NCI-H526 treated with DMSO at 0.1 percent for 48 hours (cell line): ENCODE results near the gene AAR2.

ENCODE experiments used
- DNase-seq: peaks from one replicate; lab custom pipeline; 2025; lab: John Stamatoyannopoulos, UW

AAR2 gene

DNA sequence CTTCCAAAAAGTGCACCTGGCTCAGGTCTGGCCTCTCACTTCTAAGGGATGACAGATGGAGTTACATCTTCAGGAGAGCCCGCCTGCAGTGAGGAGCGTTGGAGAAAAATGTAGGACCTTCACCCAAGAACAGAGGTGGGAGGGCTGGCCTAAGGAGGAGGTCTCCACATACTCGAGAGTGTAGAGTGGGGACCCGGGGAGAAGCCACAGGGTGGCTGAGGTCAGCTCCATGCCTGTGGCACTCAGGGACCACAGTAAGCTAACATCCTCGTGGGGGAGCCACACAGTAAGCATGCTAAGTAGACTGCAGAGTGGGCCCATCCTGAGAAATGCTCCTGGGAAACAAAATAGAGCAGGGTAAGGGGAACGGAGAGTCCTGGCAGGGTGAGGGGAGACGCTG, 24.0 kb downstream of the AAR2 start:
- no peak for DNase-seq

DNA sequence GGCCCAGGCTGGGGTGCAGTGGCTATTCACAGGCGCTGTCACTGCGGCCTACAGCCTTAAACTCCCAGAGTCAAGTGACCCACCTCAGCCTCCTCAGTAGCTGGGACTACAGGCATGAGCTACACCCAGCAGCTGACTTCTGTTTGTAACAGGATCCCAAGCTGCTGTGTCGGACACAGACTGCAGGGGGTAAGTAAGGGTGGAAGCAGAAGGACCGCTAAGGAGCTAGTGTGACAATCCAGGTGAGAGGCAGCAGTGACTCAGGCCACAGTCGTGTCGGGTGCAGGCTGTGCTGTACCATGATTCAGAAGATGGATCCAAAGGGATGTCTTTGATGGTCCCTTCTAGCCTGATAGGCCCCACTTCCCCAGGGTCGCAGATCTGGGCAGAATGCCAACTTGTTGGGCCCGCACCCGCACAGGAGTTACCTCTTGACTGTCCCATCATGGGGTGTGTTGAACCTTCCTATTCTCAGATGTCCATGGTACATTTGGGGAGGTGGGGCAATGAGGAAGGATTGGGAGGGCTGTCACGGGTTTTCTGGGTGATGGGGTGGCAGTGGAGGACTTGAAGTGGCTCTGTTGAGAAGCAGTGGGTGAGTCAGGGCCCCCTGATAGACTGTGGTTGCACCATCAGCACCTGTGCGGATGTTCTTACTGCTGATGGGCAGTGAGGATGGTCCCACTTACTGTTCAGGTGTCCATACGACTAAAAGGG, 25.3 kb downstream of the AAR2 start:
- no peak for DNase-seq

- no peak for DNase-seq
Observed at GRCh38 chr20:36262440-36262839, 26.2 kb downstream of the AAR2 start.

DNA sequence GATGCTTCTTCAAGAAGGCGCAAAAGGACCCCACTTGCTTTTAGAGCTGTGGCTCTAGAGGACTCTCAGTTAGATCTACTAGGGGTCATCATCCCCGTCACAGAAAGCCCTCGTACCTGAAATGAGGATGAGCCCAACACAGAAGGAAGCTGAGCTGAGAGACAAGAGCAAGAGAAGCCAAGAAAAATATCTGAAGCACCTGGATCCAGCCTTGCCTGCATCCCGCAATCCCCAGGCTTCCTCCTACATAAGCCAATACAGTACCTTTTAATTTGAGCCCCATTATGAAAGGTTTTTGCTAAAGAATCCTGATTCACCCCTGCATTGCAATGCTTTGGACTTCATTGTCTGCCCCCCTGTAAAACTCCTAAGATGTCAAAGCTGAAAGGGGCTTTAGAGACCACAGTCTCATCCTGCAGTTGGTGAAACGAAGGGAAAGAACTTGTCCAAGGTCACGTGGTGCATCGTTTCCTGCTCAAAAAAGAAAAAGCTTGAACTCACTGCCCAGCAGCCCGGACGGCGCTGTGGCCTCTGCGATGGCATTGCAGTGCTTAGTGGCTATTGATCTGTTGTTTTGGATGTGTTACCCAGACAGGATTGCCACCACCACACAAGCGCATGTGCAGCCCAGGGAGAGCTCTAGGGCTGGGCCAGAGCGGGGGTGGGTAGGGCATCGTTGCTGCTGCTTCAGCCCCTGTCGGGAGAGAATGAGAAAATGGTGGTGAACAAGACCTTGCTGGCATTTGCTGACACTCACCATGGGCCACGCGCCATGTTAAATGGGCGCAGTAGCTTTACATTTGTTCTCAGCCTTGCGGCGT, 28.4 kb downstream of the AAR2 start:
- no peak for DNase-seq

GRCh38 chr20:36266189-36266588, 29.9 kb downstream of the AAR2 start:
- DNase-seq: no peak

DNA sequence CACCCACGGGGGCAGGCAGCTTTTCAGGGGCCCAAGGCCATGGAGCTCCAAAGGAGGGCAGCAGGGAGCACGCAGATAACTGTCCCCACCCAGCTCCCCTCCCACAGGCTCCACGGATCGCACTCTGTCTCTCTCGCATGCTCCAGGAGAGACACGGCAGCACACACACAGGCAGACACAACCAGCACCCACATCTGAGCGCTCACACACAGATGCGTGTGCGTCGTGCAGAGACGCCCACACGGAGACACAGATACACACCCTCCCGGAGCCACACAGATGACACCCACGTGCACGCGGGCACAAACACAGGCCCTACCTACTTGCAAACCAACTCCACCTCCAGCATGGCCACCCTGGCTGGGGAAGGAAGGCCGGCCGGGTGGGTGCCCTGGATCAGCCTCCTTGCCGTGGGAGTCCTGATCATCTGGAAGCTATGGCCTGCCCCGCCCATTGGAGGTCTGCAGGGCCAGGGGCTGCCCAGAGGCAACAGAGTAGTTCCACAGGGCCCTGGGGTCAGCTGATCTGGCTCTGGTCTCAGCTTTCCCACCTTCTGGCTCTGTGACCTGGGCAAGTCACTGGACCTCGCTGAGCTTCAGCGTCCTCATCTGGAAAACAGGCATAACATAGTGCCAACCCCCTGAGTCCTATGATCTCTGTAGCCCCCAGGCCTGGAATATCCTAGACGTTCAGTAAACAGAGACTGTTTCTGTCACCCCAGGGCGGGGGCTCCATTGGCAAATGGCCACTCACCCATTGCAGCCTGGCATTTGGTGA, 31.5 kb downstream of the AAR2 start:
- DNase-seq: no peak

DNA sequence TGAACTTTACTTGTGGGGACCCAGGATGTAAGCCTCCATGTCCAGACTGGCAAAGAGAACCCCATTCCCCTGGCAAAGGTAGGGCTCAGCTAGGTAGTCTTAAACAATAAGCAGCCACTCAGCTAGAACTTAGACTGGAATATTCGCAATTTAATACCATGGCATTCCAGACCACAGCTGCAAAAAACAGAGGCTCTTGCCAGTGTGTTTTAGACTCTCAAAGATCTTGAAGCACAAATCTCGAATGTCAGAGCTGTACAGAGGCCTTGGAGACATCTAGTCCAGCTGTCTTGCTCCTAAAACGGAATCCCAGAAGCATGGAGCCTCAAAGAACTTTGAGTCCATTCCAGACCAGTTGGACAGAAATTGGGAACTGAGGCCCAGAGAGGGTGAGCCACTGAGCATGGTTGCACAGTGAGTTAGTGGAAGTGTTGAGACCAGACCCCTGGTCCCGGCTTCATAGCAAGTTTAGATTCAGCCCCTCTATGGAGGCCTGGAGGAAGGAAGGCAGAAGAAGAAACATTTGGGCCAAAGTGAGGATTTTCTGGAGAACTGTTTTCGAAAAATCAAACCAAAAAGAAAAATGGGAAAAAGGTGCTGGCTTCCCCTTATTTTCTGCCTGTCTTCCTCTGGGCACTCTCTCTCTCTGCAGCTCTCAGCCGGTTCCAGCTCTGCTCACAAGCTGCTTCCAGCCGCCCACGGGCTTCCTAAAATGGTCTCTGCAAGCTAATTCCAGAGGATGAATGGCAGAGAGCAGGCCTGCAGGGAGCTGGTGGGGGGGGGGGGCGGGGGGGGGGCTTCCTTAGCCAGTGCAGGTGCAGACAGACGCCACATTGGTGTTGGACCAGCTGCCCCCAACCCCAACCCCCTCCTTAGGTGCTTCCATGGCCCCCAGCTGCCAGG, 32.4 kb downstream of the AAR2 start:
- DNase-seq: no peak

GRCh38 chr20:36269507-36269906, 33.2 kb downstream of the AAR2 start:
- DNase-seq: no peak

- DNase-seq: no peak
Observed at GRCh38 chr20:36270744-36271638, 34.7 kb downstream of the AAR2 start.

GRCh38 chr20:36271639-36272546, 35.6 kb downstream of the AAR2 start:
- DNase-seq: no peak

- DNase-seq: no peak
Observed at GRCh38 chr20:36272547-36273220, 36.4 kb downstream of the AAR2 start.

- DNase-seq: no peak
Observed at GRCh38 chr20:36273414-36274180, 37.3 kb downstream of the AAR2 start.

DNA sequence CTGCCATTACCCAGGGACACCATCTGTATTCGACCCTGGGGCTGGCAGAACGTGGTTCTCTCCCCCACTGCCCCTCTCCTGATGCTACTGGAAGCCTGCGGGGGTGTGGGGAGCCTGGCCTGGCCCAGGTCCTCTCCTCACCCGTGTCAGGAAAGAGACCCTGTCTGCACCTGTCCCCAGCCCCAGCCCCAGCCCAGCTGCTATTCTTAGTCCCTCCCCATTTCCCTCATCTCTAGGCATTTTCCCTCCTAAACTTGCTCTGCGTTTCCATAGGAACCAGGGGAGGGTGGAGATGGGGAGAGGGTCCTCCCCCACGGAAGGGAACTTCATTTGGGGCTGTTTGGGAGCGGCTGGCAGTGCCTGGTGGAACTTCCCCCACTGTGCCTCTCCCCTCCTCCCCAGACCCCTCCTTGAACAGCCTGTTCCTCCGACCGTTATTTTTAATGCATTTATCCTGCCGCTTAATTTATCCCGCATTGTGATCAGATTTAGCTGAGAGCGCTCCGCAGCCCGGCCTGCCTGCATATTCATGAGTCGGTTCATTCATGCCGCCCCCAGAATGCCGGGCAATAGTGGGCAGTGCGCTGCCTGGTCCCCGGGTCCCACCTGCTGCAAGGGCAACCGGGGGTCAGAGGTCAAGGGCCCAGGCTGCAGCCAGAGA, 38.0 kb downstream of the AAR2 start:
- no peak for DNase-seq

- DNase-seq: no peak
Observed at GRCh38 chr20:36275011-36275410, 38.7 kb downstream of the AAR2 start.

- no peak for DNase-seq
Observed at GRCh38 chr20:36275441-36276189, 39.3 kb downstream of the AAR2 start.

DNA sequence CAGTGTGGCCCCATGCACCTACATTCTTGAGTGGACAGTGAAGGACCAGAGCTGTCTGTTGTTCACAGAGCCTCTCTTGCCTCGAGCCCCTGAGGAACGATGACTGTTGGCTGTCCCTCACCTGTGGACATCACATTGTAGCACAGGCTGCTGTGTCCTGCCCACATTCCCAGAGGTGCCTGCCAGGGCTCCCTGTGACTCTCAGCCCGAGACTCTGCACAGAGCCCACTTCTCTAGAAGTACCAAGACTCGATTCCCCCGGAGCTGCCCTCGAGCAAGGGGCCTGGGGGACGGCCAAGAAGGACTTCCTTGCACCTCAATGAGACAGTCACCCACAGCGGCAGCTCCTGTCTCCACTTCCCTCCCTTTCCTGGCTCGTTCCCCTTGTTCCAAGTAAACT, 41.3 kb downstream of the AAR2 start:
- no peak for DNase-seq

DNA sequence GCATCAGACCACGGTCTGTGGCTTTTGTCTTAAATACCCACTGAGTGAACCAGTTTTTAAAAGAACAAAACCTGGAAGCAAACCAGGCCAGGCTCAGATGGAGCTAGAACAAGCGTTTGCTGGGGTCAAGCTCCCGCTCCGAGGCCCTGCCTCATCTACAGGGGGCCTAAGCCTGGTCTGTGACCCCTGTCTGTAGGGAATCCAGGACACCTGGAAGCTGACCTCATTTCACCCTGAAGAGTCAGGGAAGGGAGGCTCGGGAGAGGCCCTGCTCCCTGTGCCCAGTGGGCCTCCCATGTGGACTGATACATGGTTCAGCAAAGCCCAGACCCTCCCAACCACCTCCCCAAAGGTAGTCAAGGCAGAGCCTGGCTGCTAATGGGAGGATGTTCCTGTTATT, 43.1 kb downstream of the AAR2 start:
- no peak for DNase-seq
